HepG2 (cell line): Measurements from ENCODE around the gene PPP1R27. TPM values are rescaled to one million over a fixed set of nuclear protein-coding genes. Genes with fewer than 3 reads are reported as not detected.

Experiments
- ATAC-seq: fragments of 200-7000 bp; cut with Tn5 transposase; 3 replicates; pipeline ENCODE4 v1.9.1; 2020; ENCODE audit warnings: mild to moderate bottlenecking, moderate library complexity
- BruUV-seq: library from RNA; stranded (reverse); fragments of 400-500 nt; replicated peaks from 2 replicates; lab custom pipeline; 2021; lab: Mats Ljungman, UMichigan
- CTCF ChIA-PET: fragments of 300-600 bp; formaldehyde crosslinking; extraction: SDS; loops from one replicate; lab custom pipeline; 2021; ENCODE audit warnings: low total read pairs, inconsistent platforms, low intra/inter-chr PET ratio; lab: Yijun Ruan, JAX
- POLR2A ChIA-PET: fragments of 350-600 bp; sonication (Branson Sonifier 250); formaldehyde crosslinking; loops from one replicate; lab custom pipeline; 2020; ENCODE audit warnings: antibody characterized with exemption, inconsistent platforms; lab: Yijun Ruan, JAX
- DNase-seq: peaks from one replicate; pipeline ENCODE4 v3.0.0-alpha.2; 2015; ENCODE audit warnings: low spot score
- FAIRE-seq: peaks from 3 replicates; lab custom pipeline; 2011; peaks lifted over from hg19 to GRCh38; lab: Jason Lieb, UNC
- H2AFZ ChIP-seq: one replicate; pipeline ENCODE4 v1.6.1; 2011; ENCODE audit warnings: low read length, inconsistent platforms
- H3K27ac ChIP-seq: fragments of 300-600 bp; 3 replicates; pipeline ENCODE4 v1.8.0; 2011; ENCODE audit warnings: mixed run types, mild to moderate bottlenecking, mixed read lengths, low read length, inconsistent platforms; ENCODE audit not compliant: insufficient read depth; ENCODE audit errors: extremely low read length
- H3K27me3 ChIP-seq, 2 experiments: fragments of 200-600 bp in 1 of 2; 2 replicates in 1 of 2; 3 replicates in 1 of 2; pipeline versions ENCODE4 v1.6.0 to v1.8.0; 2011; ENCODE audit warnings: low read length in 2 of 2, mild to moderate bottlenecking in 2 of 2, moderate library complexity in 2 of 2, inconsistent platforms in 1 of 2; ENCODE audit not compliant: insufficient read depth in 2 of 2, control insufficient read depth in 1 of 2
- H3K36me3 ChIP-seq, 2 experiments: fragments of 200-600 bp in 1 of 2; replicated peaks in 1 of 2; 2 replicates in 1 of 2; 3 replicates in 1 of 2; pipeline versions ENCODE4 v1.5.1 to v1.8.0; 2011; ENCODE audit warnings: low read length in 2 of 2, inconsistent platforms in 1 of 2; ENCODE audit not compliant: insufficient read depth in 2 of 2, control insufficient read depth in 1 of 2
- H3K4me1 ChIP-seq: 2 replicates; pipeline ENCODE4 v1.5.1; 2012; ENCODE audit warnings: low read length, inconsistent platforms; ENCODE audit not compliant: insufficient read depth
- H3K4me2 ChIP-seq: 2 replicates; pipeline ENCODE4 v1.6.0; 2011; ENCODE audit warnings: low read depth, low read length, inconsistent platforms
- H3K4me3 ChIP-seq, 3 experiments: fragments of 200-600 bp in 1 of 3; sonication (generic), shearing (Covaris generic) in 1 of 3; replicated peaks in 1 of 3; 2 replicates each; pipeline ENCODE4 v1.5.1; 2011 to 2016; ENCODE audit warnings: low read length in 3 of 3, inconsistent platforms in 2 of 3, low read depth in 2 of 3, mild to moderate bottlenecking in 2 of 3, control low read depth in 1 of 3, mixed read lengths in 1 of 3; ENCODE audit not compliant: insufficient read depth in 1 of 3
- H3K79me2 ChIP-seq: one replicate; pipeline ENCODE4 v1.6.1; 2011; ENCODE audit warnings: low read length, inconsistent platforms; ENCODE audit not compliant: insufficient read depth
- H3K9ac ChIP-seq: 2 replicates; pipeline ENCODE4 v1.6.0; 2011; ENCODE audit warnings: mild to moderate bottlenecking, low read depth, low read length, inconsistent platforms; ENCODE audit not compliant: insufficient read depth
- H3K9me3 ChIP-seq: 2 replicates; pipeline ENCODE4 v1.5.1; 2012; ENCODE audit warnings: mild to moderate bottlenecking, low read length
- H4K20me1 ChIP-seq: 2 replicates; pipeline ENCODE4 v1.6.0; 2011; ENCODE audit warnings: inconsistent platforms, mild to moderate bottlenecking, low read length, moderate library complexity; ENCODE audit not compliant: insufficient read depth
- FOXK2 ChIP-seq: fragments of 450-650 bp; IDR thresholded peaks from 2 replicates; pipeline ENCODE4 v1.6.1; 2016
- RBFOX2 ChIP-seq: fragments of 200-400 bp; formaldehyde crosslinking; IDR thresholded peaks from 2 replicates; pipeline ENCODE4 v1.6.1; 2017; ENCODE audit warnings: low read depth, mild to moderate bottlenecking, low read length
- WGBS: methylation state at CpG from one replicate; pipeline ENCODE4 v1.1.6; 2017; ENCODE audit warnings: low lambda C conversion rate; 5-methylcytosine and 5-hydroxymethylcytosine counted together
- in situ Hi-C: cut with HindIII; loops from 2 replicates; pipeline ENCODE4 v1.10.0; 2017; ENCODE audit warnings: low pct_unique_long_range_greater_than_20kb; ENCODE audit not compliant: extremely low pct_ligation_motif_present
- intact Hi-C: fragments of 100-400 bp; cut with micrococcal nuclease; formaldehyde crosslinking; loops from one replicate; pipeline ENCODE4 v1.10.0; 2022; ENCODE audit not compliant: unreplicated experiment
- polyA plus RNA-seq, 8 experiments: library from polyadenylated mRNA; depleted of rRNA in 3 of 8; stranded (reverse) in 7 of 8; unstranded in 1 of 8; fragments of >200 nt; fragmentation: Illumina TruSeq in 4 of 8; extraction: Trizol in 4 of 8; gene quantifications; 2 replicates each; pipeline versions ENCODE4 v1.2.1 to v1.2.3, GENCODE V29; 2011 to 2016; ENCODE audit warnings: low read depth in 4 of 8, missing spikeins in 1 of 8, mixed read lengths in 1 of 8; ENCODE audit not compliant: insufficient read depth in 1 of 8
- total RNA-seq, 5 experiments: library from RNA; depleted of rRNA; stranded (reverse); fragments of >200 nt; fragmentation: Illumina TruSeq; extraction: Trizol; gene quantifications; 2 replicates each; pipeline ENCODE4 v1.2.3, GENCODE V29; 2016; ENCODE audit warnings: low read depth in 1 of 5
- TF ChIP-seq, protein P1 (sequence below): sonication (generic); formaldehyde crosslinking; IDR thresholded peaks from 2 replicates; pipeline ENCODE4 v1.5.0; 2020; ENCODE audit warnings: mild to moderate bottlenecking, missing genetic modification reagents, borderline replicate concordance

Gene PPP1R27
- total and polyA plus RNA-seq, 2 of the 13 experiments (the other 11 are each of a cell fraction or from before 2014, with no cell fraction given) = 0.17 to 1.00 TPM

DNA sequence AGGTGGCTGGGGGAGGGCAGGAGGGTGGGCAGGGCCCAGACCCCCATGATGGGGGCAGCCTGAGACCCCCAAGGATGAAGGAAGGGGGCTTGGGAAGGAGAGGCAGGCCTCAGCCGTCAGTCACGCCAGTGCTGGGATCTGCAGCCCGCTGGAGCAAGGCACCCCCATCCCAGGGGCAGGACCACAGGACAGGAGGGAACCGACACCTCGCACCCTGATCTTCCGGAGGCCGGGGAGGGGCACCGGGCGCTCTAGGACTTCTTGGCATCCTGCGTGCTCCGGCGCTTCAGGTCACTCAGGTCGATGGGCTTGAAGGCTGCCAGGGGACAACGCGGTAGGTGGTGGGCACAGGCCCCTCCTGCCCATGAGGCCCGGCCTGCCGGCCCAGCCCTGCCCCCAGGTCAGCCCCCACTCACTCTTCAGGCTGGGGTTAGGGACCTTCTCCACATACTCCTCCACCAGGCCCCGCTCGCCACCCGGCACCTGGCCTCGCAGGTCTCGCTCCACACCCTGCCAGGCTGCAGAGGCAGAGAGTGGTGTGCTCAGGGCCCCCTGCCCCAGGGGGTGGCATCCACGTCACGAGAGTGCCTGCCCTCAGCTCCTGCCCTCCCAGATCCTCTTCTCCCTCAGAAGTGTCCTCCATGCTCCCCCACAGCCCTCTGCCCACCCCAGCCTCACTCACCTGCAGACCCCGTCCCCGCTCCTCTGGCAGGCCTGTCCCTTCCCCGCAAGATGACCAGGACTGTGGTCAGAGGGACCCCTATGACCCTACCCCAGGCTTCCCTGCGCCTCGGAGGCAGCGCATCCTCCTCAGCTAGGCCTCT lies 11.6 kb downstream of the PPP1R27 start:
- peaks cover 25% of the 10 kb centered on the region for H3K4me1 ChIP-seq
- TF ChIP-seq, protein P1, sequence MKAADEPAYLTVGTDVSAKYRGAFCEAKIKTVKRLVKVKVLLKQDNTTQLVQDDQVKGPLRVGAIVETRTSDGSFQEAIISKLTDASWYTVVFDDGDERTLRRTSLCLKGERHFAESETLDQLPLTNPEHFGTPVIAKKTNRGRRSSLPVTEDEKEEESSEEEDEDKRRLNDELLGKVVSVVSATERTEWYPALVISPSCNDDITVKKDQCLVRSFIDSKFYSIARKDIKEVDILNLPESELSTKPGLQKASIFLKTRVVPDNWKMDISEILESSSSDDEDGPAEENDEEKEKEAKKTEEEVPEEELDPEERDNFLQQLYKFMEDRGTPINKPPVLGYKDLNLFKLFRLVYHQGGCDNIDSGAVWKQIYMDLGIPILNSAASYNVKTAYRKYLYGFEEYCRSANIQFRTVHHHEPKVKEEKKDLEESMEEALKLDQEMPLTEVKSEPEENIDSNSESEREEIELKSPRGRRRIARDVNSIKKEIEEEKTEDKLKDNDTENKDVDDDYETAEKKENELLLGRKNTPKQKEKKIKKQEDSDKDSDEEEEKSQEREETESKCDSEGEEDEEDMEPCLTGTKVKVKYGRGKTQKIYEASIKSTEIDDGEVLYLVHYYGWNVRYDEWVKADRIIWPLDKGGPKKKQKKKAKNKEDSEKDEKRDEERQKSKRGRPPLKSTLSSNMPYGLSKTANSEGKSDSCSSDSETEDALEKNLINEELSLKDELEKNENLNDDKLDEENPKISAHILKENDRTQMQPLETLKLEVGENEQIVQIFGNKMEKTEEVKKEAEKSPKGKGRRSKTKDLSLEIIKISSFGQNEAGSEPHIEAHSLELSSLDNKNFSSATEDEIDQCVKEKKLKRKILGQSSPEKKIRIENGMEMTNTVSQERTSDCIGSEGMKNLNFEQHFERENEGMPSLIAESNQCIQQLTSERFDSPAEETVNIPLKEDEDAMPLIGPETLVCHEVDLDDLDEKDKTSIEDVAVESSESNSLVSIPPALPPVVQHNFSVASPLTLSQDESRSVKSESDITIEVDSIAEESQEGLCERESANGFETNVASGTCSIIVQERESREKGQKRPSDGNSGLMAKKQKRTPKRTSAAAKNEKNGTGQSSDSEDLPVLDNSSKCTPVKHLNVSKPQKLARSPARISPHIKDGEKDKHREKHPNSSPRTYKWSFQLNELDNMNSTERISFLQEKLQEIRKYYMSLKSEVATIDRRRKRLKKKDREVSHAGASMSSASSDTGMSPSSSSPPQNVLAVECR (CRISPR knock-in tag) = no peak
- peak; percentile 49; the same call in 1 of the 2 replicates for TF ChIP-seq RBFOX2
- no peak for TF ChIP-seq FOXK2
- WGBS = 95% methylated on average over 21 of the region's 30 CpGs
- H3K9ac ChIP-seq = no peak overlapping the region
- H3K36me3 ChIP-seq = peaks cover 2 to 6% of the 10 kb centered on the region in 2 experiments; a peak in 2 of 5 replicates
- ChIA-PET CTCF (interaction anchor here (1.4 kb wide), 1 partner anchor 22 kb away, joined by 3 read pairs; no protein-coding TSS in a partner anchor), POLR2A (interaction anchor here (1.3 to 2.1 kb wide), 6 partner anchors 10 to 214 kb away, joined by 5 to 52 read pairs (median 8); partner anchors contain the start of genes DCXR and MCRIP1)
- DNase-seq = no peak
- H4K20me1 ChIP-seq = no peaks in the 10 kb centered on the region; the same call in 1 of the 2 replicates
- H2AFZ ChIP-seq = no peak overlapping the region
- no peak for ATAC-seq
- H3K4me2 ChIP-seq = no peak overlapping the region
- no peaks in the 10 kb centered on the region for H3K9me3 ChIP-seq
- no peak overlapping the region for H3K4me3 ChIP-seq
- H3K79me2 ChIP-seq = no peaks in the 10 kb centered on the region
- in situ Hi-C loops = no loop called here
- no peaks in the 10 kb centered on the region; a peak in 2 of 5 replicates for H3K27me3 ChIP-seq
- FAIRE-seq = no peak
- BruUV-seq = no TSS peak
- H3K27ac ChIP-seq = no peak overlapping the region
- intact Hi-C loops = loop anchor here (5.0 kb wide), 1 partner anchor 39 kb away; the partner anchor contains the start of gene P4HB
